SIG-M5 treated with dmso at 0.1 percent for 504 hours (cell line): ENCODE measurements around the gene HYCC1.

Experiments
- DNase-seq: peaks from one replicate; lab custom pipeline; 2025; ENCODE audit not compliant: unreplicated experiment; lab: John Stamatoyannopoulos, UW

Gene HYCC1

GRCh38 chr7:23017309-23017708 lies 3.4 kb upstream of the HYCC1 start:
- peak; percentile 12 for DNase-seq

- no peak for DNase-seq
These were observed 2.7 kb upstream of the HYCC1 start for GRCh38 chr7:23016345-23017253.

GRCh38 chr7:23014681-23015080 lies 751 bp upstream of the HYCC1 start:
- DNase-seq = no peak

GRCh38 chr7:23012908-23013714 lies 819 bp downstream of the HYCC1 start:
- DNase-seq = peak; percentile 26

GRCh38 chr7:23012186-23012585 lies 1.7 kb downstream of the HYCC1 start:
- DNase-seq = no peak

- DNase-seq = peak; percentile 58
These were observed 2.6 kb downstream of the HYCC1 start for GRCh38 chr7:23011222-23011924.

- DNase-seq = no peak
These were observed 4.6 kb downstream of the HYCC1 start for GRCh38 chr7:23009303-23009702.

GRCh38 chr7:23004247-23004520 lies 9.7 kb downstream of the HYCC1 start:
- DNase-seq = no peak

- DNase-seq = no peak
These were observed 10.3 kb downstream of the HYCC1 start for GRCh38 chr7:23003505-23004246.

GRCh38 chr7:23002698-23003097 lies 11.2 kb downstream of the HYCC1 start:
- no peak for DNase-seq

- DNase-seq = no peak
These were observed 12.3 kb downstream of the HYCC1 start for GRCh38 chr7:23001610-23002009.

GRCh38 chr7:23000597-23001360 lies 13.2 kb downstream of the HYCC1 start:
- no peak for DNase-seq

- no peak for DNase-seq
These were observed 15.4 kb downstream of the HYCC1 start for GRCh38 chr7:22998519-22998896.

- no peak for DNase-seq
These were observed 15.9 kb downstream of the HYCC1 start for GRCh38 chr7:22997871-22998518.

GRCh38 chr7:22996470-22996869 lies 17.5 kb downstream of the HYCC1 start:
- no peak for DNase-seq

- DNase-seq = no peak
These were observed 18.9 kb downstream of the HYCC1 start for GRCh38 chr7:22995011-22995410.

GRCh38 chr7:22992874-22993840 lies 20.8 kb downstream of the HYCC1 start:
- DNase-seq = no peak

- DNase-seq = no peak
These were observed 23.4 kb downstream of the HYCC1 start for GRCh38 chr7:22990588-22990949.
